IMR-90 (cell line): ENCODE data around the gene PLD1. TPM values are rescaled to one million over a fixed set of nuclear protein-coding genes. Genes with fewer than 3 reads are reported as not detected.
A peak's percentile ranks its signal among the peaks of the same experiment; 100 is the strongest.

Experiments
- ATAC-seq: fragments of 200-7000 bp; cut with Tn5 transposase; 2 replicates; pipeline ENCODE4 v1.9.1; 2020; ENCODE audit warnings: low read depth, mild to moderate bottlenecking, moderate library complexity
- BruUV-seq: library from RNA; stranded (reverse); fragments of 400-500 nt; replicated peaks from 2 replicates; lab custom pipeline; 2021; lab: Mats Ljungman, UMichigan
- CTCF ChIA-PET: fragments of 300-600 bp; formaldehyde crosslinking; extraction: SDS; loops from one replicate; lab custom pipeline; 2021; ENCODE audit warnings: antibody characterized with exemption; lab: Yijun Ruan, JAX
- POLR2A ChIA-PET: fragments of 300-600 bp; sonication (Branson Sonifier 250); formaldehyde crosslinking; loops from one replicate; lab custom pipeline; 2022; ENCODE audit warnings: antibody characterized with exemption; ENCODE audit not compliant: unreplicated experiment; lab: Charles Lee
- DNase-seq: peaks from one replicate; pipeline ENCODE4 v3.0.0; 2013
- H2AFZ ChIP-seq: replicated peaks from 2 replicates; pipeline ENCODE3; 2013; ENCODE audit warnings: low read length, mild to moderate bottlenecking; ENCODE audit not compliant: poor library complexity
- H2AK5ac ChIP-seq: 2 replicates; pipeline ENCODE4 v1.6.1; 2013; ENCODE audit warnings: low read depth, low read length, inconsistent platforms
- H2AK9ac ChIP-seq: replicated peaks from 2 replicates; pipeline ENCODE3; 2013; ENCODE audit warnings: mild to moderate bottlenecking, low read depth, low read length, moderate library complexity; ENCODE audit not compliant: poor library complexity
- H2BK120ac ChIP-seq: 2 replicates; pipeline ENCODE4 v1.6.1; 2013; ENCODE audit warnings: low read depth, low read length, inconsistent platforms
- H2BK15ac ChIP-seq: 3 replicates; pipeline ENCODE4 v1.6.1; 2013; ENCODE audit warnings: low read depth, low read length, inconsistent platforms
- H2BK20ac ChIP-seq: 2 replicates; pipeline ENCODE4 v1.6.1; 2013; ENCODE audit warnings: low read depth, mild to moderate bottlenecking, inconsistent platforms, low read length, moderate library complexity
- H2BK5ac ChIP-seq: 2 replicates; pipeline ENCODE4 v1.6.1; 2013; ENCODE audit warnings: mild to moderate bottlenecking, low read depth, low read length, inconsistent platforms; ENCODE audit not compliant: poor library complexity, severe bottlenecking
- H3K14ac ChIP-seq: replicated peaks from 2 replicates; pipeline ENCODE4 v1.6.1; 2013; ENCODE audit warnings: low read depth, low read length, inconsistent platforms
- H3K18ac ChIP-seq: 2 replicates; pipeline ENCODE4 v1.6.1; 2013; ENCODE audit warnings: low read depth, low read length, control low read depth
- H3K23ac ChIP-seq: 2 replicates; pipeline ENCODE4 v1.6.1; 2013; ENCODE audit warnings: low read depth, low read length, inconsistent platforms
- H3K27ac ChIP-seq: 2 replicates; pipeline ENCODE4 v1.5.1; 2013; ENCODE audit warnings: mild to moderate bottlenecking, control low read depth, low read length; ENCODE audit not compliant: insufficient read depth
- H3K27me3 ChIP-seq: 2 replicates; pipeline ENCODE4 v1.6.1; 2013; ENCODE audit warnings: low read length; ENCODE audit not compliant: control insufficient read depth, insufficient read depth
- H3K36me3 ChIP-seq: 2 replicates; pipeline ENCODE4 v1.6.1; 2013; ENCODE audit warnings: low read length, mixed read lengths; ENCODE audit not compliant: control insufficient read depth, insufficient read depth
- H3K4ac ChIP-seq: 2 replicates; pipeline ENCODE4 v1.6.1; 2013; ENCODE audit warnings: low read depth, low read length, inconsistent platforms
- H3K4me1 ChIP-seq: 2 replicates; pipeline ENCODE4 v1.6.1; 2013; ENCODE audit warnings: low read length, mixed read lengths; ENCODE audit not compliant: control insufficient read depth, insufficient read depth
- H3K4me2 ChIP-seq: 2 replicates; pipeline ENCODE4 v1.6.1; 2013; ENCODE audit warnings: low read depth, mild to moderate bottlenecking, control low read depth, low read length, moderate library complexity
- H3K4me3 ChIP-seq: 2 replicates; pipeline ENCODE4 v1.5.1; 2013; ENCODE audit warnings: low read depth, mild to moderate bottlenecking, control low read depth, low read length, moderate library complexity; ENCODE audit not compliant: insufficient read depth
- H3K56ac ChIP-seq: 2 replicates; pipeline ENCODE4 v1.6.1; 2013; ENCODE audit warnings: low read length, inconsistent platforms; ENCODE audit not compliant: insufficient read depth; ENCODE audit errors: extremely low read depth
- H3K79me1 ChIP-seq, 2 experiments: 2 replicates each; pipeline ENCODE4 v1.6.1; 2013; ENCODE audit warnings: low read length in 2 of 2, inconsistent platforms in 1 of 2, low read depth in 1 of 2
- H3K9ac ChIP-seq: 2 replicates; pipeline ENCODE4 v1.6.1; 2013; ENCODE audit warnings: low read depth, low read length, control low read depth
- H3K9me1 ChIP-seq: 2 replicates; pipeline ENCODE4 v1.6.1; 2013; ENCODE audit warnings: low read length, inconsistent platforms; ENCODE audit not compliant: insufficient read depth
- H3K9me3 ChIP-seq: 2 replicates; pipeline ENCODE4 v1.6.1; 2013; ENCODE audit warnings: low read length; ENCODE audit not compliant: control insufficient read depth, insufficient read depth
- H4K20me1 ChIP-seq: 2 replicates; pipeline ENCODE4 v1.6.1; 2013; ENCODE audit warnings: low read length, inconsistent platforms; ENCODE audit not compliant: insufficient read depth
- H4K5ac ChIP-seq: 2 replicates; pipeline ENCODE4 v1.6.1; 2013; ENCODE audit warnings: mild to moderate bottlenecking, low read depth, low read length, control low read depth
- H4K8ac ChIP-seq, 2 experiments: 2 replicates each; pipeline ENCODE4 v1.6.1; 2013; ENCODE audit warnings: low read depth in 2 of 2, low read length in 2 of 2, control low read depth in 1 of 2, inconsistent platforms in 1 of 2
- H4K91ac ChIP-seq: 2 replicates; pipeline ENCODE4 v1.6.1; 2013; ENCODE audit warnings: low read depth, low read length, inconsistent platforms; ENCODE audit not compliant: insufficient read depth
- BHLHE40 ChIP-seq: fragments of 150-350 bp; IDR thresholded peaks from 2 replicates; pipeline ENCODE4 v1.6.1; 2016; ENCODE audit warnings: mild to moderate bottlenecking, low read depth, low read length
- CEBPB ChIP-seq: IDR thresholded peaks from 2 replicates; pipeline ENCODE4 v1.6.1; 2012; ENCODE audit warnings: low read depth, low read length, improper control_type of control experiment
- CHD1 ChIP-seq: IDR thresholded peaks from 2 replicates; pipeline ENCODE4 v1.6.1; 2012; ENCODE audit warnings: low read depth, low read length, improper control_type of control experiment
- FOS ChIP-seq: fragments of 150-350 bp; IDR thresholded peaks from 2 replicates; pipeline ENCODE4 v1.6.1; 2016; ENCODE audit warnings: low read depth, low read length
- MAFK ChIP-seq: IDR thresholded peaks from 2 replicates; pipeline ENCODE4 v1.6.1; 2012; ENCODE audit warnings: low read depth, low read length, improper control_type of control experiment
- MAZ ChIP-seq: IDR thresholded peaks from 2 replicates; pipeline ENCODE4 v1.6.1; 2012; ENCODE audit warnings: low read depth, mild to moderate bottlenecking, low read length, improper control_type of control experiment, moderate library complexity, borderline replicate concordance
- MXI1 ChIP-seq: IDR thresholded peaks from 2 replicates; pipeline ENCODE4 v1.6.1; 2012; ENCODE audit warnings: low read depth, mild to moderate bottlenecking, low read length, moderate library complexity, borderline replicate concordance
- NFE2L2 ChIP-seq: fragments of 150-350 bp; IDR thresholded peaks from 2 replicates; pipeline ENCODE4 v1.6.1; 2016; ENCODE audit warnings: low read depth, mild to moderate bottlenecking, low read length
- POLR2A ChIP-seq: IDR thresholded peaks from 2 replicates; pipeline ENCODE4 v1.6.1; 2012; ENCODE audit warnings: mild to moderate bottlenecking, low read depth, low read length
- RAD21 ChIP-seq: IDR thresholded peaks from 2 replicates; pipeline ENCODE4 v1.6.1; 2012; ENCODE audit warnings: low read length, improper control_type of control experiment
- RCOR1 ChIP-seq: IDR thresholded peaks from 2 replicates; pipeline ENCODE4 v1.6.1; 2012; ENCODE audit warnings: mild to moderate bottlenecking, low read length, improper control_type of control experiment; ENCODE audit not compliant: insufficient replicate concordance
- RFX5 ChIP-seq: IDR thresholded peaks from 2 replicates; pipeline ENCODE4 v1.8.0; 2012; ENCODE audit warnings: low read depth, mild to moderate bottlenecking, low read length, moderate library complexity
- SMC3 ChIP-seq: fragments of 150-350 bp; IDR thresholded peaks from 2 replicates; pipeline ENCODE4 v1.6.1; 2016; ENCODE audit warnings: low read depth, mild to moderate bottlenecking, antibody characterized with exemption, low read length, moderate library complexity
- WGBS, 2 experiments: methylation state at CpG; one replicate each; pipeline versions ENCODE4 v1.1.5 to v1.1.7; 2013; ENCODE audit warnings: missing lambda C conversion rate in 2 of 2; ENCODE audit not compliant: insufficient read length in 1 of 2; ENCODE audit errors: extremely low coverage in 2 of 2; 5-methylcytosine and 5-hydroxymethylcytosine counted together
- dilution Hi-C: fragments of 300-500 bp; cut with HindIII; formaldehyde crosslinking; loops from one replicate; pipeline ENCODE4 v1.14.3; 2018; ENCODE audit warnings: low sequenced_read_pairs; ENCODE audit not compliant: unreplicated experiment
- in situ Hi-C: fragments of 300-500 bp; cut with MboI; formaldehyde crosslinking; loops from 3 replicates; pipeline ENCODE4 v1.14.3; 2019; ENCODE audit warnings: low sequenced_read_pairs, inconsistent platforms, mixed read lengths
- intact Hi-C: fragments of 100-400 bp; cut with micrococcal nuclease; formaldehyde crosslinking; loops from 2 replicates; pipeline ENCODE4 v1.10.0; 2022
- polyA plus RNA-seq, 3 experiments: library from polyadenylated mRNA; depleted of rRNA; stranded (reverse); fragments of >200 nt; gene quantifications; 2 replicates each; pipeline ENCODE4 v1.2.3, GENCODE V29; 2012; ENCODE audit warnings: low replicate concordance in 1 of 3
- total RNA-seq: library from RNA; depleted of rRNA; stranded (reverse); fragments of >200 nt; gene quantifications from 2 replicates; pipeline ENCODE4 v1.2.3, GENCODE V29; 2012
- TF ChIP-seq, protein P1 (sequence below): fragments of 150-350 bp; IDR thresholded peaks from 2 replicates; pipeline ENCODE4 v1.6.1; 2017; ENCODE audit warnings: mild to moderate bottlenecking, antibody characterized with exemption, low read length, low read depth
- TF ChIP-seq, protein P2 (sequence below): fragments of 150-350 bp; IDR thresholded peaks from 2 replicates; pipeline ENCODE4 v1.6.1; 2016; ENCODE audit warnings: low read depth, mild to moderate bottlenecking, low read length, moderate library complexity, borderline replicate concordance

The PLD1 gene
- total and polyA plus RNA-seq, 2 of the 4 experiments (the other 2 are of a cell fraction) = 3.3 to 9.7 TPM

DNA sequence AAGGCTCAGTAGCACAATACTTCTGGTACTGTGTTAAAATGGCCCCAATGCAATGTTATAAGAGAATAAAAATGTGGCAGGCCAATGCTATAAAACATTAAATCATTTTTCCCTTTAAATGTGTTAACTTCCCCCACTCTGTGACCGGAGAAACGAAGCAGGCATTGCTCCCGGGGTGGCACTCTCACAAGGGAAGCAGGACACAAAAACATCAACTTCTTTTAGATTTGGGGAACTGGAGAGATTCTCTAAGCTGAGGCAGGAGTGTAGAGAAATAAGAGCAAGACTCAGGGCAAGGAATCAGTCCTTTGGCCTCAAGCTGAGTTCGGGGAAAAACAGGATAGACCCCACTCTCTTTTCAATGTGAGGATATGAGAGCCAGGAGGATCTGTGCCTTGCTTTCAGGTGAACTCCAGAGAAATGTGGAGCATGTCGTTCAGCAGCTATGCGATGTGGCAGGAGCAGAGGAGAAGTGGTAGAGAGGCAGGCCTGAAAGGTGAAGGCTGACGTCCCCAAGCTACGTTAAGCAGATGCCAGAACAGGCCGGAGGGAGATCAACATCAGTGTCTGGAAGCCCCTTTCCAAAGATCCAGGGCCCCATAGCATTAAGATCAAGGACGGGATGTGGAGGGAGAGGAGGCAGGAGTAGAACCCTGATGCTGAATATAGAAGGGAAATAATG is 160.2 kb downstream of the PLD1 start:
- CTCF ChIA-PET = interaction anchor here (0.9 to 1.4 kb wide), 2 partner anchors 123 to 124 kb away, joined by 3 read pairs; no protein-coding TSS in a partner anchor
- H2BK20ac ChIP-seq = no peak overlapping the region
- H3K56ac ChIP-seq = no peak overlapping the region
- H3K9me3 ChIP-seq = no peaks in the 10 kb centered on the region
- no peak overlapping the region for H3K23ac ChIP-seq
- peak overlapping the region; percentile 40; the same call in 1 of the 2 replicates for H2AK5ac ChIP-seq
- H4K5ac ChIP-seq = no peak overlapping the region
- H3K4ac ChIP-seq = no peak overlapping the region
- H4K91ac ChIP-seq = no peak overlapping the region
- POLR2A ChIA-PET = no interaction called here
- BruUV-seq = no TSS peak
- no peak overlapping the region for H3K14ac ChIP-seq
- H3K27ac ChIP-seq = no peak overlapping the region
- 96% methylated on average over 3 of the region's 10 CpGs; no CpG with 5 or more reads in 1 of the 2 experiments for WGBS, 2 experiments
- H2BK5ac ChIP-seq = no peak overlapping the region
- H4K8ac ChIP-seq = no peak overlapping the region
- no peak overlapping the region for H3K9ac ChIP-seq
- no peak overlapping the region for H3K18ac ChIP-seq
- intact Hi-C loops (no loop called here), in situ Hi-C loops (loop anchor here (5.0 to 25.0 kb wide), 3 partner anchors 122 to 825 kb away; no protein-coding TSS in a partner anchor), dilution Hi-C loops (no loop called here)
- no peaks in the 10 kb centered on the region for H3K79me1 ChIP-seq
- H3K27me3 ChIP-seq = no peaks in the 10 kb centered on the region
- H3K9me1 ChIP-seq = no peaks in the 10 kb centered on the region
- no peak overlapping the region for H2BK120ac ChIP-seq
- H2AK9ac ChIP-seq = no peak overlapping the region
- ATAC-seq = no peak
- no peak overlapping the region; the same call in 2 of the 3 replicates for H2BK15ac ChIP-seq
- H3K4me1 ChIP-seq = peaks cover 2% of the 10 kb centered on the region; the same call in 1 of the 2 replicates
- H4K20me1 ChIP-seq = no peaks in the 10 kb centered on the region
- H2AFZ ChIP-seq = no peak overlapping the region
- no peak overlapping the region for H3K4me2 ChIP-seq
- DNase-seq = no peak
- H3K4me3 ChIP-seq = no peak overlapping the region
- peaks cover 5% of the 10 kb centered on the region for H3K36me3 ChIP-seq
- TF ChIP-seq RCOR1 = no peak
- TF ChIP-seq RAD21 = no peak
- TF ChIP-seq FOS = no peak
- TF ChIP-seq POLR2A = no peak
- no peak for TF ChIP-seq NFE2L2
- no peak for TF ChIP-seq BHLHE40
- TF ChIP-seq MAZ = no peak
- TF ChIP-seq CHD1 = no peak
- no peak for TF ChIP-seq MXI1
- TF ChIP-seq MAFK = no peak
- TF ChIP-seq, protein P1, sequence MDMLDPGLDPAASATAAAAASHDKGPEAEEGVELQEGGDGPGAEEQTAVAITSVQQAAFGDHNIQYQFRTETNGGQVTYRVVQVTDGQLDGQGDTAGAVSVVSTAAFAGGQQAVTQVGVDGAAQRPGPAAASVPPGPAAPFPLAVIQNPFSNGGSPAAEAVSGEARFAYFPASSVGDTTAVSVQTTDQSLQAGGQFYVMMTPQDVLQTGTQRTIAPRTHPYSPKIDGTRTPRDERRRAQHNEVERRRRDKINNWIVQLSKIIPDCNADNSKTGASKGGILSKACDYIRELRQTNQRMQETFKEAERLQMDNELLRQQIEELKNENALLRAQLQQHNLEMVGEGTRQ = no peak
- TF ChIP-seq SMC3 = no peak
- no peak for TF ChIP-seq RFX5
- TF ChIP-seq, protein P2, sequence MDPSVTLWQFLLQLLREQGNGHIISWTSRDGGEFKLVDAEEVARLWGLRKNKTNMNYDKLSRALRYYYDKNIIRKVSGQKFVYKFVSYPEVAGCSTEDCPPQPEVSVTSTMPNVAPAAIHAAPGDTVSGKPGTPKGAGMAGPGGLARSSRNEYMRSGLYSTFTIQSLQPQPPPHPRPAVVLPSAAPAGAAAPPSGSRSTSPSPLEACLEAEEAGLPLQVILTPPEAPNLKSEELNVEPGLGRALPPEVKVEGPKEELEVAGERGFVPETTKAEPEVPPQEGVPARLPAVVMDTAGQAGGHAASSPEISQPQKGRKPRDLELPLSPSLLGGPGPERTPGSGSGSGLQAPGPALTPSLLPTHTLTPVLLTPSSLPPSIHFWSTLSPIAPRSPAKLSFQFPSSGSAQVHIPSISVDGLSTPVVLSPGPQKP = no peak
- TF ChIP-seq CEBPB = no peak
